Activated CD4-positive, CD25-positive, alpha-beta regulatory T cell treated with anti-CD3 and anti-CD28 coated beads, Interleukin-2, amount 50 U/mL, for 16 hours (primary cell): ENCODE measurements around the gene FAM53B.
"Not testable (repeated sequence)": the region's sequence is repeated elsewhere in the genome, so short reads cannot be mapped to it uniquely, and the experiment has no call there.

Experiments
- DNase-seq: peaks from one replicate; pipeline ENCODE4 v3.0.0-alpha.2; 2020; ENCODE audit warnings: low read depth, low spot score

FAM53B gene

DNA sequence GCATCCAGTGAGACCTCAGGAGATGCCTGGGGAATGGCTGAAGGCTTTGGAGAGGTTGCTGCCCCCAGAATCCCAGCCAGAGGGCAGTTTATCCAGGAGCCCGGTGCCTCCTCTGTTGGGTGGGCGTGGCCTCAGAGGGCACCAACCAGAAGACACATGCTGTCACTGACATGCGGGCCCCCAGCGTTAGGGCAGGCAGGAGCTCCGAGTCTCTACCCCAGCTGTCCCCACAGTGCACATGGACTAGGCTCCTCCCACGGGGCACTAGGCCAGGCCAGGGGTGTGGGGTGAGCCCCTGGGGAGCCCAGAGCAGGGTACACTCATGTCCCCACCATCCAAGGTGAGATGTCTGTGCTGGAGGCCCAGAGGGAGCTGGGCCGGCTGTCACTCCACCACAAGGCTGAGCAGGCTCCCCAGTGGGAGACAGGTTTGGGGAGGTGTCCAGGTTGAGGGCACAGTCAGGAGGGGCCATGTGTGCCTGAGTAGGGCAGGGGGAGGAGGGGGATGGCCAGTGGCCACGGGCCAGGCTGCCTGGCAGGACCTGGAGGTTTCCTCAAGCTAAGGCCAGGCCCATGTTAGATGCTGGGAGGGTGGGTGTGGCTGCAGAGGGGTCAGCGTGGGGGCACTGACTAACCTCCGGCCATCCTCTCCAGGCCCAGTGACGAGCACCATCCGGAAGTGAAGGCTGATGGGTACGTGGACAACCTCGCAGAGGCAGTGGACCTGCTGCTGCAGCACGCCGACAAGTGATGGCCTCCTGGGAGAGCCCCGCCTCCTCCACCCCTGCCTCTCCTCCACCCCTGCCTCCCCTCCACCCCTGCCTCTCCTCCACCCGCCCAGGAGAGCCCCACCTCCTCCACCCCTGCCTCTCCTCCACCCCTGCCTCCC lies 131.3 kb downstream of the FAM53B start:
- no peak for DNase-seq

DNA sequence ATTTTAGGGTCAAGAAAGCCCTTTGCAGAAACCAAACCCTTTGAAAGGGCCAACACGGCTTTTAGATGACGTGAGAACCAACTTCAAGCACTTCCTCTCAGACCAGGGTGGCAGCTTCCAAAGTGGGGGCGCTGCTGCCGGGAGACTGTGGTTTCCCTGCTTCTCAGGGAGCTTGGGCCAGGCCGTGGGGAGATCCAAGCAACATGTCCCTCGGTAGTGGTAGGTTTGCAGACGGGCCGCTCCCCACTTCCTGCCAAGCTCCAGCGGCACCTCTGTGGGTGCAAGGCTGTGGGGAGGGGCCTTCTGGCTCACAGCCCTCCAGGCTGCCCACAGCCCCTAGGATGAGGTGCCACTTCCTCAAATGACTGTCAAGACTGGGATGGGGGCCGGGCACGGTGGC lies 132.4 kb downstream of the FAM53B start:
- DNase-seq: no peak

DNA sequence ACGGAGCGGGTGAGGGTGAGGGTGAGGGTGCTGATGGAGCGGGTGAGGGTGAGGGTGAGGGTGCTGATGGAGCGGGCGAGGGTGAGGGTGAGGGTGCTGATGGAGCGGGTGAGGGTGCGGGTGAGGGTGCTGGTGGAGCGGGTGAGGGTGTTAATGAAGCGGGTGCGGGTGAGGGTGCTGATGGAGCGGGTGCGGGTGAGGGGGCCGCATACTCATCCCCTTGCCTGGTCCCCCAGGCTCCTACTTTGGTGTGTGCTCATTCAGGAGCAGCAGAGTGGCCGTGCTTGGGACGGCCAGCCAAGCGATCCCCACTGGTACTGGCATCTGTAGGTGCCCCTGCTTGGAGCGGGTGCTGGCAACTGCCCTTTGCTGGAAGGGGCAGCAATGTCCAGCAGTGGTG lies 133.3 kb downstream of the FAM53B start:
- DNase-seq: not testable (repeated sequence)

DNA sequence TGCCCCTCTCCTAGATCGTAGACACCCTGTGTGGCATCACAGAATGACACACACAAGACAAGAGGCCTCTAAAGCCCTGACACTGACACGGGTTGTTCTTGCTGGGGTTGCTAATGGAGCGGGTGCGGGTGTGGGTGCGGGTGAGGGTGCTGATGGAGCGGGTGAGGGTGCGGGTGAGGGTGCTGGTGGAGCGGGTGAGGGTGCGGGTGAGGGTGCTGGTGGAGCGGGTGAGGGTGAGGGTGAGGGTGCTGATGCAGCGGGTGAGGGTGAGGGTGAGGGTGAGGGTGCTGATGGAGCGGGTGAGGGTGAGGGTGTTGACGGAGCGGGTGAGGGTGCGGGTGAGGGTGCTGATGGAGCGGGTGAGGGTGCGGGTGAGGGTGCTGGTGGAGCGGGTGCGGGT lies 134.0 kb downstream of the FAM53B start:
- not testable (repeated sequence) for DNase-seq

DNA sequence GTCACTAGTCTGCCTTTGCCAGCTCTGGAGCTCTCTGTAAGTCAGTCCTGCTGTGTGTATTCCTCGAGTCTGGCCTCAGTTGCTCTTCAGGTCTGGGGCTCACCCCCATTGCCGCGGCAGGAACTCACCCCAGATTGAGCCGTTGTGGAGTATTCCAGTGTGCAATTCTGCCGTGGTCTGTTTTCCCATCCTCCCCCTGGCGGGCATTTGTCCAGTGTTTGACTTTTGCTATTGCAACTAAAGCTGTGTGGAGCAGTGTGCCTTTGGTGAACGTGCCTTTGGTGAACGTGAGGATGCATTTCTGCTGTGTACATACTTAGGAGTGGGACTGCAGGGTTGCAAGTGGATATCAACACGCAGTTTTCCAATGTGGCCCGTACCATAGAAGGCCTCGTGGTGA lies 134.5 kb downstream of the FAM53B start:
- no peak for DNase-seq

DNA sequence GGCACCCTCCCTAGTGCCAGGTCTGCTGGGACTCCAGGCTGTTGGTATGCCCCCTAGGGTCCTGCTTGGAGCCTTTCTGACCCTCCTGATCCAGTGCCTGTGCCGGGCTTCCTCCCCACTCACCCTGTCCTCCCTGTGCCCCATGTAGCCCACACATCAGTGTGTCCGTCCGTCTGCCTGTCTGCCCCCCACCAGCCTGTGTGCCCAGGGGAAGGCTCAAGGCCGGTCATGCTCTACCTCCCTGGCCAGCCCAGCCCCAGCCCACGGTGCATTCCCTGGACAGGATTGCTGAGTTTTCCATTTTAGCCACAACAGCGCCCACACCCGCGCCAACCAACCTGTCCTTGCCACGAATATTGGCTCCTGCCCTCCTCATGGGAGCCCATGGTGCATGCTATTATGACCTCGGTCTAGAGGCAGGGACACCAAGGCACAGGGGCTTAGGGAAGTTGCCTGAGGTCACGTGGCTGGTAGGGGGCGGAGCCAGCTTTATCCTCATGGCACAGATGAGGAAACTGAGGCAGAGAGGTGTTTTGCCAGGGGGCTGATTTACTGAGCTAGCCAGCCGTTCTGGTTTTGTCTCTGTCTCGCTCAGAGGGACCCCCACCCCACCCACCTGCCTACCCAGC lies 136.0 kb downstream of the FAM53B start:
- DNase-seq: no peak

DNA sequence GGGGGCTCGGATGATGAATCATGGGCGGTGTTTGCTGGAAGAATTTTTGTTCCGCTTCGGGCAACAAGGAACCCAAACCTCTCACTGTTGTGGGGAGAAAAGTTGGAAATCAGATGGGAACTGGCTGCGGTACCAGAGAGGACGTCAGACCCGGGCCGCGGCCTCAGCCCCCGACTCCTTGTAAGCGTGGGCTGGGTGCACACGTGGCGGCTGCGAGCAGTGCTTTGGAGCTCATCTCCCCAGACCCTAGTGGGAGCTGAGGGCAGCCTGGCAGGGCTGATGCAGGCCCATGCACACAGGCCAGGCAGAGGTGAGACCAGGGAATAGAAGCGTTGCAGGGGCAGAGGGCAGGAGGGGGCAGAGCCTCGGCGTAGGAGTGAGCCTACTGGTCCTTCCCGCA lies 136.5 kb downstream of the FAM53B start:
- no peak for DNase-seq

DNA sequence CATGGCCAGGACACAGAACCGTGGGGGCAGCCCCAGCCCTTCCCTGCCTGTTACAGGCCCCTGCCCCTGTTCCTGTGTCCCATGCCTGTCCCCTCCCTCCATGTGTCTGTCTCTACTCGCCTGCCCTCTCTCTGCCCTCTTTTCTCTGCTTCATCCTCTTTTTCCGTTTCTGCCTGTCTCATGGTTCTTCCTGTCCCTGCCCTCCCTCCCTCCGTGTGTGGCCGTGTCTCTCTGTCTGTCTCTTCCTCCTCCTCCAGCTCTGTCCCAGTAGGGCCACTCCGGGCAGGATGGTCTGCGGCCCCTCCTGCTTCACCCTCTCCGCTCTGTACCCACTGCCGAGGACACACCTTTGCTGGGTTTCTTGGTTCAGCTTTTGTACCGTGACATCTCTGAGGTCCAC lies 137.4 kb downstream of the FAM53B start:
- DNase-seq: no peak

DNA sequence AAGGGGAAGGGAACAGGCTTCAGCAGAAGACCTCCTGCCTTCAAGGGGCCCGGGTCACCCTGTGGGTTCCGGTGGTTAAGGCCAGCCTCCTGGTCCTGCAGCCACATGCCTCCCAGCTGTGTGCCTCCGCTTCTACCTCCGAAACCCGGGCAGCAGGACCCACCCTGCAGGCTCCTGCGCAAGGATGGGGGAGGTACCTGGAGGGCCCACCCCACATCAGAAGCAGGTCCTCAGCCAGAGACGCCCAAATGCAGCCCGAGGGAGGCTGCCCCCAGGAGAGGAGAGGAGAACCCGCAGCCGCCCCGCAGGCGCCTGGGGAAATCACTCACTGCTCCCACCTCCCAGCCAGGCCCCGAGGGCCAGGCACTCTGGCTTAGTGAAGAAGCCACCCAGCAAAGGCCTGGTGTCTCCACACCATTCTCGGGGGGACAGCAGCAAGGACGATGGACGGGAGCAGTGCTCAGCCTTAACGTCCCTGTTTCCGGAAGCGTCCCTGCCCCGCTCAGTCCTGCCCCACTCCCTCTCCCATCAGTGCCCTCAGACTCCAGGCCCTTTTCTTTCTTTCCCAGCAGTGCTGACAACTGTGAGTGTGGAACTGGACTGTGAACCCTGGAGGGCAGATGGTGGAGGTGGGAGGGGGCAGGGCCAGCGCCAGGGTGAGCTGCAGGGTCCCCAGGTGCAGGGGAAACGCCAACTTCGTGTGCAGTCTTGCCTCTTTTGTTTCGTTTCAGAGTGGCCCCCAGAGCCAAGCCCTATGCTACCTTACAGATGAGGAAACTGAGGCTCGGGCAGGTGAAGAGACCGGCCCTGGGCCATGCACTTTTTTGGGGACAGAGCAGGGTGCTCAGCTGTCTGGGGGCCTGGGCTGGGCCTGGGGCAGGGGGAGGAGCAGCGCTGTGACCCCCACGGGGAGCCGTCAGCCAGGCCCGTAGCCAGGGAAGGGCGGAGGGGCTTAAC lies 138.0 kb downstream of the FAM53B start:
- DNase-seq: no peak

DNA sequence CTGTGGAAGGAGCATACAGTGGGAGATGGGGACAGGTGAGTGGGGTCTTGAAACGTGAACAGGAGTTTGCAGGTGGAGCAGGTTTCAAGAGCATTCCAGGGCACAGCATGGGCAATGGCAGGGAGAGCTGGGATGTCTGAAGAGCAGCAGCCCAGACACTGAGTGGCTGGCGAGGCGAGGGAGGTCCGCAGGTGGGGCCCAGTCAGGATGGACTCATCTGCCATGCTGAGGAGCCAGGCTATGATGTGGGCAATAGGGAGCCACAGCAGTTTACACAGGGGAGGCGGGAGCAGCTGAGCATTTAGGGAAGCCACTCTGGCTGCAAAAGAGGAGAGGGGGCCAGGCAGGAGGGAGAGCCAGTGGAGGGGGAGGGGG lies 138.7 kb downstream of the FAM53B start:
- no peak for DNase-seq

DNA sequence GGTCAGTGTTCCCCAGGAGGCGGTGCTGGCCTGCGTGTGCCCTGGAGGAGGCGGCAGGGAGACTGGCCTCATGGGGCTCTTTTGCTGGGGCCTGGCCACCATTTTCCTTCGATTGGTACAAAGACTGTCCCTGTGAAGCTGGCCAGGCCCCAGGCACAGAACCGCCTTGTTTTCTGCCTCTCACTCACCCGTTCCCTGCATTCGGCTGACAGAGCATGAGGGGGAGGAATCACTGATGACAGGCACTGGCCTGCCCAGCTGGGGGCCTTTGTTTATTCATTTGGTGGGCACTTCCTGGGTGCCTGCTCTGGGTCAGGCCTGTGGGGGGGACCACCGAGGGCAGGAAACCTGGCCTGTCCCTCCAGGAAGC lies 139.2 kb downstream of the FAM53B start:
- DNase-seq: no peak

DNA sequence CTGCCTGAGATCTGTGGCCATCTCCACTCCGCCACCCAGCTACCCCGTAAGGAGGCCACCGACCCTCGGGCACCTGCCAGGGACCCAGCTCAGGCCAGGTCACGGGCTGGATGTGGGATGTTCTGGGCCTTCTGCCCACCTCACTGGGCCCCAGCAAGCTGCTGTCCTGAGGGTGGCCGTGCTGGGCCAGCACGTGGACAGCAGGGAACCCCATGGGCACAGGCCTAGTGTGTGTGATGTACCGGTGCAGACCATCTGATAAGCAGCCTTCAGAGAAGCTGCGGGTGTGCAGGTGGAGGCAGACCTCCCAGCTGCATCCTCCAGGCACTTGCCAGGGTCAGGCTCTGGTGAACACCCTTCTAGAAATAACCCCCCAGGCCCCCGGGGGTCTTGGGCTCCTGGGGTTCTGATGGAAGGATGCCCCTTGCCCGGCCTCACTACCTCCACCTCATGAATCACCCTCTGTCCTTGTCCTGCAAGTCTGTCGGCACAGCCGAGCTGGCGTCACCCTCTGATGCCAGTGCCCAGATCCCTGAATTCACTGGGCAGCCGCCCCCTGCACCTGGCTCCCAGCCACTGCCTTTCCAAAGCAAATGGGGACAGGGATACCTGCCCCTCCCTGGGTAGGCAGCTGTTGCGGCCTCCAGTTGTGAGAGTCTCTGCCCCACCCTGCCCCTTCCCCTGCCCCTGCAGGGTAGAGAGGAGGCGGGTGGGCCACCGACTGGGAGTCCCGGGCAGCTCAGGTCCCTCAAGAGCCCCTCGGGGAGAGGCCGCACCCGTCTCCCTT lies 139.8 kb downstream of the FAM53B start:
- DNase-seq: no peak

DNA sequence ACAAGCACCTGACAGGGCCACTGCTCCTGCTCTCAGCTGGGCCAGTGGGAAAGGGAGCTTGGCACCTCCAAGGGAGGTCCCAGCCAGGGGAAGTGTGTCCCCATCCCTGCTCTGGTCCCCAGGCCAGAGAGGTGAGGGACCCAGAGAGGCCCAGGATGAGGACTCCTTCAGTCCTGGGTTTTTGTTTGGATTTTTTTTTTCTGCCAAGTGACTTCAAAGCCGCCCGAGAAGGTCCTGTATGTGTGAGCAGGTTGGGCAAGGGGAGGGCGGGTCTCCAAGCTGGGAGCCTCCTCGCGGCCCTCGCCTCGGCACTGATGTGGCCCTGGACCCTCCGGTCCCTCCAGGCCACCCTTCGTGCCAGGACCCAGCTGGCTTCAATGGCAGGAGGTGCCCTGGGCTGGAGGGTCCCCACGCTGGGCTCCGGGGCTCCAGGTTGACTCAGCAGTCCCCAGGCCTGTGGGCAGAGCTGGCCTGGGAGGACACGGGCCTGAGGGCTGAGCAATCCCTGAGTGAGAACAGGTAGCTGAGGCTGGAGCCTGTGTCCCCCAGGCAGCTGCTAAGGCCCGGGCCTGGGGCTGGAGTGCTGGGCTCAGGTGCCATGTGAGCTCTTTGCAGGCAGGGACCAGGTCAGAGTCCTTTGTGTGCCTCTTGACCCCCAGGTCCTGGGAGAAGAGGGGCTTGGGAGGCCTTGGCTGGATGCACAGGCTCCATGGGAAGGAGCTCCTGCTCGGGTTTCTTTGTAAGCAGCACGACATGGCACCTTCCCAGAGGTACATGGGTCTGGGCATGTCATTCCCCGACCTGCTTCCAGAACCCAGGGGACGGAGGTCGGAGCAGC lies 140.6 kb downstream of the FAM53B start:
- no peak for DNase-seq

DNA sequence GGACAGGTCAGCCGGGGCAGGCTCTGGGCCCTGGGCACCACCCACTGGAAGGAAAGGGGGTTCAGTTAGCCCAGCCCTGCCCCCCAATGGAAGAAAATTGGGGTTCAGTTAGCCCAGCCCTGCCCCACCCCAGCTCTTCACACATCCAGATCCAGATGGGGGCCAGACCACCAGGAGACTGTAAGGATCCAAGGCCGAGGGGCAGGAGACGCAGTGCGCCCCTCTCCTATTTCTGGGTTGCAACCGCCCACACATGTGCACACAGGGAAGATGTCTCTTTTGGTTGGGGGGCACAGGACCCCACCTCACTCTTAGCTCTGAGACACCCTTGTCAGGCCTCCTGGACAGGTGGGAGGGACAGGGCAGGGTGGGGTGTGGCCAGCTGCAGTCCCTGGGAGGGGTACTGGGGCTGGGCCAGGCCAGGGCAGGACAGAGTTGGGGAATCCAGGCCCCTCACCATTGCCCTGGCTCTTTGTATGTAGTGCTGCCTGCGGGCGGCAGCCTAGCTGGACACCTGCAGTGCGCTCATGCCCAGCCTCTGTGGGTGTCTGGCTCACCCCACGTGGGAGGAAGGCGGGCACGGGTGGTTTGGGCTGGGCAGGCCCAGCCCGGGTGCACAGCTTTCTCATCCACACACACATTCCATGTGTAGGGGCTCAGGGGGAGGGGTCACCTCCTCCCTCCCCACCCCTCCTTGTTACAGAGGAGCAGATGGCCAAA lies 141.4 kb downstream of the FAM53B start:
- no peak for DNase-seq

DNA sequence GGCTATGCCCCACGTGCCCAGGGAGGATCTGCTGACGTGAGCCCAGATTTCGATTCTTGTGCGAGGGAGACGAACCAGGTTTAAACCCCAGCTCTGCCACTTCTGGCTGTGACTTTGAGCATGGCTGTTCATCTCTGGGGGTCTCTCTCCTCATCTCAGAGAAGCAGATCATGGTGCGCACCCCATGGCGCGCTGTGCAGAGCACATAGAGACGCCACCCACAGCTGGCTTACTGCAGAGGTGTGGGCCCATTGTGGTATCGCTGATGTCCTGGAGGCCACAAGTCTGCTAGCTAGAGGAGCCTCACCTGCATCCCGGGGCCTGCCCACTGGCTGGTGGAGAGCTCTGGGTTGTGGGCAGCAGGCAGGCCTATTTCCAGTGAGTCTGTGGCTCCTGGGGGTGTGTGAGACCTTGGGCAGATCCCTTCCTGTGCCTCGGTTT lies 142.0 kb downstream of the FAM53B start:
- no peak for DNase-seq

DNA sequence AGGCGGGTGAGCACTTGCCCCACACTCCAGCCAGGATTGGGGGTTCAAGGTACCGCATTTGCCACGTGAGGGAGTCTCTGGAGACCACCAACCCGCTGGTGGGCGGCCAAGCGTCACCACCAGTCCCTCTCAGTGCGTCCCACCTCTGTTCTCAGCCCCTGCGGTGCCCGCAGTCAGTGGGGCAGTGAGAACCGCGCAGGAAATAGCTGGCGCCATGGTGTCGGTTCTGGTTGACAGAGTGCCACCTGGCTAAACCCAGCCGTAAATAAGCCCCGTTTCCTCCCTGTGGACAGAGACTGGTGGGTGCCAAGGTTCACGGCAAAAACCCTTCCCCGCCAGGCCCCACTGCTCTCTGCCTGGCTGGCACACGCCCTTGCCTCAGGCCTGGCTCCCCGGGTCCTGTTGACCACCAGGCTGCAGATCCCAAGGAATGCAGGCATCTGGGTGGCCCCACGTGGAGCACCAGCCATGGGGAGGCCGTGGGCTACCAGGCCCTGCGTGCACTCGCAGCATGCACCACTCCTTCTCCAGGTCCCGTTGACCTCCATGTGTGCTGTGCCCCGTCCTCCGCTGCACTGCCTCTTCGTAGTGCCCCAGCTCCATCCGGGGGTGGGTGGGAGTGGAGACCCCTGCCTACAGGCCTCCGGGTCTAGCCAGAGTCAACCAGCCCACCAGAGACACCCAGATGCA lies 142.6 kb downstream of the FAM53B start:
- no peak for DNase-seq

DNA sequence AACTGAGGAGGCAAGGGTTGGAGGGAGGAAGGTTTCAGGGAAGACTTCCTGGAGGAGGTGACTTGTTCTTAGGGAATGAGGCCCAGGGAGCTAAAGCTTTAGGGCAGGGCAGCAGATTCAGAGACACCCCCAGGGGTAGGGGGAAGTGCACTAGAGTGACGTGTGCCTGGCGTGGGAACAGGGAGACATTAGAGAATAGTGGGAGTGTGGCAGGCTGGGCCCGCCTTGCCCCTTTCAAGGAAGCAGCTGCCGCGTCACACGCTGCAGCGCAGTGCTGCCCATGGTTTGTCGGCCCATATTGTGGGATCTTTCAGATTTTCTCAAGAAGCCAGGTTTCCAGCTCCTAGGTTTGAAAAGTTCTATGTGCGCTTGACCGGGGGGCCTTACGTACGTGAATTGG lies 143.2 kb downstream of the FAM53B start:
- no peak for DNase-seq

DNA sequence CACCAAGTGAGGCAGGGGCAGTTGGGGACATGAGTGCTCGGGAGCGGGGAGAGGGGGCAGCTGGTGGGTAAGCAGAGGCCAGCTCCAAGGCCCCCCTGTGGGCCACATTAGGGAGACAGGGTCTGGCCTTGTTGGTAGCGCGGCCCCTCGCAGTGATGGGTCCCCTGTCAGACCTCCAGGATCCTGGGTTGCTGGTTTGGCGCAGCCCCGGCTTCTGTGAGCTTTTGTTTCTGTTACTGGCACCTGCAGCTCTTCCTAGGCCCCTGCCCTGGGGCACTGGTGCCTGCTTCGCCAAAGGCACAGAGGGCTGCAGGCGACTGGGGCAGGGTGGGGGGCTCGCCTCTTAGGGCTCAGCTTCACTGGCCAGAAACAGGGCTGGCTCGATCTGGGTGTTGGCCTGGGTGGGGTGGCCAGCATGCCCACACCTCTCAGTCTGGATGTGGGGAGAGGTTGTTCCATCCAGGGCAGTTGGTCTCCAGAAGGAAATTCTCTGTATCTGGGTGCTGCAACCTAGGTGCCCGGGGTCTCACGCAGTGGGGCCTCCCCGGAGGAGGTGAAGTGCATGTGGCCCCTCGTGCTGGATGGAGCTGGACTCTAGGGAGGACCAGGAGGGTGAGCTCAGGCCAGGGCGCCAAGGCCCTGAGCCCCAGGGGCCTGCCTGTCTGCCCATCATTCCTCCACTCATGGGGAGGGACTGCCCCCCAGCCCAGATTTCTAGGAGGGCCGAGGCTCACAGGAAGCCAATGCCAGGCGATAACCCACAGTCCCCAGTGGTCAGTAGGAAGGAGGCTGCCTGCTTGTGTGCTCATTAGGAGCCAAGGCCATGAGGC lies 143.9 kb downstream of the FAM53B start:
- DNase-seq: no peak
